Kidney glomerular epithelial cell (primary cell): ENCODE results near the gene CCDC177.

Experiments used
- DNase-seq: peaks from one replicate; lab custom pipeline; 2025; lab: John Stamatoyannopoulos, UW

The CCDC177 gene

GRCh38 chr14:69574263-69574953, at the start of gene CCDC177:
TSS of gene CCDC177 (minus strand) at chr14:69574871. CDS start at chr14:69573622, 1,249 bp downstream.
- DNase-seq = peak; percentile 19

DNA sequence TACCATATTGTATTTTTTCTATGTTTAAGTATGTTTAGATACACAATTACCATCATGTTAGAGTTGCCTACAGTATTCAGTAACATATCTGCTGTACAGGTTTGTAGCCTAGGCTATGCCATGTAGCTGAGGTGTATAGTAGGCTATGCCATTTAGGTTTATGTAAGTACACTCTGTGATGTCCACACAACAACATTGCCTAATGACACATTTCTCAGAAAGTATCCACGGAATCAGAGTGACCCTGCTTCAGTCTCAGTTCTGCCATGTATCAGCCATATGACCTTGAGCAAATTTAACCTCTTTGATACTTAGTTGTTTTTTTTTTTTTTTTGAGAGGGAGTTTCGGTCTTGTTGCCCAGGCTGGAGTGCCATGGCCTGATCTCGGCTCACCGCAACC, 49.5 kb upstream of the CCDC177 start:
- DNase-seq = no peak

DNA sequence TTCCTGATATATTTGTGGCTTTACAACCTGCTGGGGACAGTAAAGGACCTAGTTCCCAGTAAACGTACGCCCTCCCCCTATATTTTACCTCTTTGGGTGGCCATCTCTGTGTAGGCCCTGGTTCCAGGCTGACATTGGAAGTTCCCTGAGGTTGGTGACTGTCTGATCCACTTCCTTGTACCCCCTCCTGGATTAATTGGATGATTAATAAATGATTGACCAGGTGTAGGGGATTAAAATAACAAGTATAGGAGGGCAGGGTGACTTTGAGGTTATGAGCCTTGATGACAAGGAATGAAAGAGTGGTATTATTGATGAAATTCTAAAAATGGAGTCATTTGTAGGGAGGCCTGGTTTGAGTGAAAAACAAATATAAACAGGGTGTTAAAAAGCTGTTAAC, 46.3 kb upstream of the CCDC177 start:
- DNase-seq = peak; percentile 56

DNA sequence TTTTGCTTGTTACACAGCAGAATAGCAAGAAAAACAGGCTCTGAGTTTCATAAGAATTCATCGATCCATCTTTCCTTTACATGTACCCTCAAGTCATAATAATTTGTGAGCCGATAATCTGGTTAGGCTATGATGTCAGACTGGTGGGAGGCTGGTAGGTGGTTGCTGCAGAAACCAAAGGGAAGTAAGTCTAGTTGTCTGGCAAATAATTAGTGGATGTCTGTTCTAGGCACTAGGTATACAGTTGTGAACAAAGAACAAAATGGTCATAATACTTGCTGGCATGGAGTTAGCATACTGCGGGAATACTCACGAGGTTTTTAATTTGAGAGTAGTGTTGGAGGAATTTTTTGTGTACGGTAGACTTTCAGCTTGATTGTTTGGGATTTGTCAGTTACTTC, 45.5 kb upstream of the CCDC177 start:
- peak; percentile 40 for DNase-seq

- no peak for DNase-seq
Observed at GRCh38 chr14:69619012-69619411, 44.3 kb upstream of the CCDC177 start.

DNA sequence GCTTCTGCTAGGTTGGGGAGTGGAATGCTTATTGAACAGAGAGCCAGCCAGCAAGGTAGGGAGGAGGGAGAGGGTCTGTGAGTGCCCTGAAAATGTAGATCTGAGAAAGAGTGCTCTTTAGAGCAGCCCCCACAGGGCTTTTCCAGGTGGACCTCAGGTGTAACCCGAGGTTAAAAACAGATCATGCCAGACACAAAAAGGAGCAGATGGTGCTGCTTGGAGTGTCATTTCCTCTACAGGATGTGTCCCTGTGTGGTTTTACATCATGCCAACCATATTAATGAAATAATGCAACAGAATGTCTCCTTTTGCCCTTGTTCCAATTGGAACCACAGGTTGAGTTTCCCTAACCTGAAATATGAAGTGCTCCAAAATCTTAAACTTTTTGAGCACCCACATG, 43.1 kb upstream of the CCDC177 start:
- DNase-seq = no peak

GRCh38 chr14:69616408-69616773, 41.7 kb upstream of the CCDC177 start:
- no peak for DNase-seq

DNA sequence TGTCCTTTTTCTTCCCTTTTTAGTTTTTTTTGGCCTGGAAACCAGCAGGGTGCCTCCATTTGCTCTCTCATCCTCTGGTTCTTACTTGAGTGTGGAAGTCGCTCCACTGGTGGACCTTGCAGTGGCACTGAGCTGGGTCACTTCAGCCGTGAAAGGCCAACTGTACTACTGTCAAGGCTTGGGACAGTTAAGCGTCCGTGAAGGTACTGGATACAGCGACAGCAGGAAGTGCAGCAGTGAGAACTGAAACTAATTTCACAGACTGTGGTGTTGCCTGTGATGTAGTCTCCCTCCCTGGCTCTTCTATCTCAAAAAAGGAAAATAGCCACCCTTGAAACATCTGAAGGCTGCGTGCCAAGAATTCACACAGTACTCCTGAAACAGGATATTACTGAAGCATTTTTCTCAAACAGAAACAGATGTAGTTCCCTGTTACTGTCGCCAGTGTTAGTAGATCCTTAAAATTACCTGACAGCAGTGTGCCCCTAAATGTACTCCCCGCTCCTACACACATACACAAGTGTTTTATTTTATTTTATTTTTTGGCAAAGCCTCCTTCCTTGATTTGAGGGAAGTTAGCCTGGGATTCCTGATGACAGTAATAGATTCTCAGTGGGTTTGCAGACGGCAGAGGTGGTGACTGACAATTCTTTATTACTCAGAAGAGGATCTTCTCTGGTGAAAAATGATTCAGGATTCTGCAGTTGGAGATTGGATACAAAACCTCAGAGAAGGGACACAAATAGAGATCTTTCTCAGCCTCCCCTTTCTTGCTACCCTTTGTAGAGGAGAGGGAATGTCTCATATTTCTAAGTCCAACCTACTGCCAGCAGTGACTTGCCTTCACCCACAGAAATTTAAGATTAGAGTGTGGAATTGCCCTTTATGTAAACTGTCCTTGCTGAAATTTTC, 41.1 kb upstream of the CCDC177 start:
- peak; percentile 52 for DNase-seq

GRCh38 chr14:69615121-69615495, 40.4 kb upstream of the CCDC177 start:
- no peak for DNase-seq

GRCh38 chr14:69614592-69614991, 39.9 kb upstream of the CCDC177 start:
- no peak for DNase-seq

DNA sequence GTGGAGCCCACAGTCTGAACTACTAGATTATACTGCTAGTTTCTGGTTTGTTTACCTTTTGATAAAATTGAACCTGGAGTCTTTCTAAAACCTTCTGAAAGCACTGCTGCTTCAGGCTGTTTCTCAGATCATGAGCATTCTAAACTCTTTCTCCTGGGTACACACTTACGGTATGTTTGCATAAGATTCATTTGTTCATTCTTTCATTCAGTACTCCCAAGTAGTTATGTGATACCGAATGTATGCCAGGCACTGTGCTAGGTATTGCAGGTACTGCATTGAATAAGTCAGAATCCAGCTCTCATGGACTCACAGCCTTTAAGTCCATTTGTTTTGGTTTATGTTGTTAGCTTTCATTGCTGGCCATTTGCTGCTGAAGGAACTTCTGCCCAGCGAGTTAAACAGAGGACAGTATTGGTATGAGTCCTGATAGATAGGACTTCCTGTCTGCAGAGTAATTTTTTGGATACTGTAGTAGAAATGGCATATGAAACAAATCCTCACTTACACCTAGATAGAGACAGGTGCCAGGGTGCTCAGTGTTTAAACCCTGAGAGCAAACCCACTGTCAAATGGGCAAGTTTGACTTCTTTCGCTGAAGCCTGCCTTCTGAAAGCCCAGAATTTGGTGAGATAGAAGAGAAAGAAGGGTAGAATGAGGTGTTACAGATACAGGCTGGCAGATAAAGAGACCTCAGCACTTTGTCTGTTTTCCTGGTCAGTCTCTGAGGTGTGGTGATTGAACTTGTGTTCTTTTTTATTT, 38.8 kb upstream of the CCDC177 start:
- DNase-seq = no peak

GRCh38 chr14:69612783-69613130, 38.1 kb upstream of the CCDC177 start:
- DNase-seq = peak; percentile 42

DNA sequence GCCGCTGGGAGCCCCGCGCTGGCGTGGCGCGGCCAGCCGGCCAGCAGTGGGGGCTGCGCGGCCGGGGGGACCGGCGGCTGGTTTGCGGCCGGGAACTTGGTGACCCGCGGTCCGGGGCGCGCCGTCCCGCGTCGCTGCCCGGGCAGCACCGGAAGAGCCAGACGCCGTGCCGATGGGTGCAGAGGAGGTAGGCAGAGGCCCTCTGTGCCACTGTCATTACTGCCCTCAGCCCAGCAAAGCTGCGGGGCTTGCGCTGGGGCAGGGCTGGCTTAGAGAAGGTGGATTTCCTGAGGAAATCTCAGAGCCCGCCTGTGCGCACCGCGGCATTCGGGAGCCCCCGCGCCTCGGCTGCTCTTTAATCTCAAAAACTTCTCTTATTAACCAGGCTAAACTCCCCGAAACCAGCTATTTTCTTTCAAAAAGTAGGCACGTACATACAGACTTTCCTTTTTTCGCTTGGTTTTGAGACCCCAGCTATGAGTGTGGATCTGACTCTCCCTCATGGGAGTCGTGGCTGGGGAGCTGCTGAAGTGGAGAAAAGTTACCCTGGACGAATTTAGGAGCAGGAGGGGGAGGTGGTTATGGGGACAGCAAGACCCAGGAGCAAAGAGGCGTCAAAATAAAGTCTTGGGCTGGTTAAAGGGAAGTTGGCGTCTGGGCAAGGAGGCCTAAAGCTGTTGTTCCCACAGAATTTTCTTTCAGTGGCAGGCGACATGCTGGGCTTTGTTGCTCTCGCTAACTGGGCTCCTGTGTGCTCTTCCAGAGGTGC, 37.5 kb upstream of the CCDC177 start:
- peak; percentile 35 for DNase-seq

DNA sequence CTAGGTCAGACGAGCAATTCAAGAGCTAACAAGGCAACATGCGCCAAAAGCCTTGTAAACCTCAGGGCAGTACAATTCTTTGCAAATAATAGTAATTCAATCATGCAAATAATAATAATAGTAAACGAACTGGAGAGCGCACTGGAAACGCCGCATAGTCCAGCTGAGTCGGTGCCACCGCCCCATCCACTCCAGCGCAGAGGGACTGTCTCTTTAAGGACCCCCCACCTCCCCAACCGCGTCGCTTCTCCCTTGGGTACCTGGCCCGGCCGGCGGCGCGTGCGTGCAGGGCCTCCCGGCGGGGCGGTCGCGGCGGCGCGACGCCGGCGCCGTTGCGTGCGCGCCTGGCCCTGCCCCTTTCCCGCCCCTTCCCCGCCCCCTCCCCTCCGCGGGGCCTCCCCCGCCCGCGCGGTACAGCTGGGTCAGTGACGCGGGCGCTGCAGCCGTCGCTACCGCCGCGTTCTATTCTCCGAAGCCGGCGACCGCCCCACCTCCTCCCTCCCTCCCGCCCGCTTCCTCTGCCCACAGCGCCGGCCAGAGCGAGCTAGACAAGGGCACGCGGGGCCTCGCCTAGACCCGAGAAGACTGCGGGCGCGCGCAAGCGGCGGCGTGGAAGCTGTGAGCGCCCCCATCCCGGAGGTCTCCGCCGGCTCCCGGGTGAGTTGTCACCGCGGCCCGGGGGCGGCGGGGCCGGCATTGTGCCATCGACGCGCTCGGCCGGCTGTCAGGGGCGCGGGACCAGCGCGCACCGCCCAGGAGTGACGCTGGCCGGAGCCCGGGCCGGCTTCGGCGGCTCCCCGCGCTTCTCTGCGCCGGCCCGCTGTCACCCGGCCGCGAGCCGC, 36.7 kb upstream of the CCDC177 start, which contains the start of gene SUSD6:
Gene SUSD6, plus strand, starts transcription at position 425 of the 842 bp plus-strand sequence. CDS start 46,997 bp downstream, outside the sequence.
- peak; percentile 78 for DNase-seq

GRCh38 chr14:69610874-69611171, 36.2 kb upstream of the CCDC177 start:
- DNase-seq = no peak

DNA sequence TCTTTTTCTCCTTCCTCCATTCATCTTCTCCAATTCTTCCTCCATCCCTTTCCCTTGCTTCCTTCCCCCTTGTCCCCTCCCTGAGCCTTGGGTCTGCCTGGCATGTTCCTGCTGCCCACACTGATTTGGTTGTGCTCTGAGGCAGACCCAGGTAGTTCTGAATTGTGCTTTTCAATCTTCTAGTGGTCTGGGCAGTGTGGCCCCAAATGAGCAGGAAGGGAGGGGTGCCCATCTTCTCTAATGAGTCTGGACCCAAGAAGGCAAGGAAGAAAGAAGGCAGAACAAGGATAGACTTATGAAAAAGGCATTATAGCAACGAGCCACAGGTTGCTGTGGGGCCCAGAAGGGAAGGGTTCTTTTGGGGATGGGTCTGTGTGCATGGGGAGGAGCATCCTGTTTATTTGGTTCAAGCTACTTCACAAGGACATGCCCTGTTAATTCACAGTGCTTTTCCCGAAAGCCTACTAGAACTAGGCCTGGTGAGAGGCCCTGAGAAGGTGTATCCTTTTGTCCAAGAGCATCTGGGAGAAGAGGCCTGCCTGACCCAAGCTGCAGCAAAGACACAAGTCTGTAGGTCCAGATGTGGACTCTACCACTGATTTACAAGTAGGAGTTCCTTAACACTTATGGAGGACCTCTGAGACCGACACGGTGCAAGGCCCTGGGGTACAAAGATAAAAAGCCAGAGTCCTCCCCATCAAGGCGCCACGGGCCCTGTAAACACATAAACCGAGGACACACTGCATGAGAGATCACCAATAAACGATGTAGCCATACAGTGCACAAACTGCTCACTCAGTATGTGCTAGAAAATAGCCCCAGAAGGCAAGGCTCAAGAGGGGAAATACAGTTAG, 35.6 kb upstream of the CCDC177 start:
- no peak for DNase-seq

GRCh38 chr14:69606258-69607184, 31.9 kb upstream of the CCDC177 start:
- no peak for DNase-seq

DNA sequence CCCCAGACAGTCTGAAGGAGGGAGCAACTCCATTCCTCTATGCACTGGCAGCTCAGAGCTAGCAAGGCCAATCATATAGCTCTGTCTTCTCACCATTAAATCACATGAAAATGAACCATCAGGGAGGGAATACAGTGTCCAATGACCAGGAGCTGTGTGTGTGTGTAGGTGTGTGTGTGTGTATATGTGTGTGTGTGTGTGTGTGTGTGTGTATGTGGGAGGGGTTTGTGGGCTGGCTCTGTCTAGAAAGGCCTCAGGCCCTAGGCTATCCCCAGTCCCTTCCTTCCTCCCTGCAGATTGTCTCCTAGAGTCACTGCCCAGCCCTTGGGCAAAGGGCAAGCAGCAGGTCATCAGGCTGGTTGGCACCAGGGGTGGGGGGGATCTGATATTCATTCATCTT, 31.1 kb upstream of the CCDC177 start:
- no peak for DNase-seq

DNA sequence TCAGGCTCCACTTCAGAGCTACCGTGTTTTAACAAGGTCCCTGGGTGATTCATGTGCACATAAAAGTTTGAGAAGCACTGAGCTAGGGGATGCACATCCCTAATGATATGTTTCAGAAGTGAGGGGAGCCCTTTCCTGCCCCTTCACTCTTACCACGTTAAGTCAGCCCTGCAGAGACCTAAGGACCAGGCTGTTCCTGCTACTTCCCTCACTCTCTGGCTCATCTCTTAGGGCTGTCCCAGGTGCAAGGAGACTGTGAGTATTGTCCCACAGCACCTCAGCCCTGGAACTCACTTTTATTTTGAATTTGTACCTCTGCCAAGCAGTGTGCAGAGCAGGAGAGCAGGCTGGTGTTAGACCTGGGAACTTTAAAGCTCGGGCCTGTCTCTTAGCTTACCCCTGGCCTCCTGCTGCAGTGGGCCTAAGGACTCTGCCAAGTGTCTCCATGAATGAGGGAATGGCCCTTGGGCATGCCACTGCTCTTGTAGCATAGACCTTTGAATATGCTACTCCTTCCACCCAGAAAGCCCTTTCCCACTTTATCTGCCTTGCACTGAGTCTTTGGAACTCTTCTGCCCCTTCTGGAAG, 25.7 kb upstream of the CCDC177 start:
- DNase-seq = no peak
